Suprapubic skin (tissue), 4 donors: ENCODE measurements around the gene ZNF570. TPM values are rescaled to one million over a fixed set of nuclear protein-coding genes. Genes with fewer than 3 reads are reported as not detected.
A peak's percentile ranks its signal among the peaks of the same experiment; 100 is the strongest.

Experiments
- DNase-seq, 2 donors: peaks; one replicate each; pipeline ENCODE4 v3.0.0-alpha.2; 2019; ENCODE audit warnings: low spot score in 2 of 2
- H3K27ac ChIP-seq: fragments of 200-600 bp; sonication (generic); one replicate; pipeline ENCODE4 v1.5.1; 2019
- H3K27me3 ChIP-seq: fragments of 200-600 bp; sonication (generic); one replicate; pipeline ENCODE4 v1.5.1; 2019
- H3K36me3 ChIP-seq: fragments of 200-600 bp; sonication (generic); one replicate; pipeline ENCODE4 v1.5.1; 2019
- H3K4me1 ChIP-seq: fragments of 200-600 bp; sonication (generic); one replicate; pipeline ENCODE4 v1.5.1; 2019
- H3K4me3 ChIP-seq: fragments of 200-600 bp; sonication (generic); one replicate; pipeline ENCODE4 v1.5.1; 2019; ENCODE audit warnings: mild to moderate bottlenecking
- H3K9me3 ChIP-seq: fragments of 200-600 bp; sonication (generic); one replicate; pipeline ENCODE4 v1.5.1; 2019
- EP300 ChIP-seq: sonication (generic); formaldehyde crosslinking; IDR thresholded peaks from one replicate; pipeline ENCODE4 v1.6.1; 2017; ENCODE audit warnings: antibody characterized with exemption
- POLR2A ChIP-seq, 2 donors: fragments of 450-650 bp; IDR thresholded peaks; one replicate each; pipeline ENCODE4 v1.6.1; 2017; ENCODE audit warnings: antibody characterized with exemption in 2 of 2, mild to moderate bottlenecking in 2 of 2, moderate library complexity in 2 of 2
- POLR2AphosphoS5 ChIP-seq, 3 donors: sonication (generic); formaldehyde crosslinking; IDR thresholded peaks; one replicate each; pipeline ENCODE4 v1.6.1; 2017; ENCODE audit warnings: antibody characterized with exemption in 3 of 3
- WGBS: methylation state at CpG from one replicate; pipeline ENCODE4 v1.1.5; 2018; 5-methylcytosine and 5-hydroxymethylcytosine counted together
- total RNA-seq, 4 donors: library from RNA; depleted of rRNA; stranded (reverse); fragments of >200 nt; gene quantifications; one replicate each; pipeline ENCODE4 v1.1.0, GENCODE V29; 2016
- TF ChIP-seq, protein P1 (sequence below), 2 donors: fragments of 200-600 bp in 1 of 2; fragments of 450-650 bp in 1 of 2; sonication (generic) in 1 of 2; IDR thresholded peaks; one replicate each; pipeline ENCODE4 v1.5.1; 2016 to 2019; ENCODE audit warnings: antibody characterized with exemption in 2 of 2, mild to moderate bottlenecking in 1 of 2, moderate library complexity in 1 of 2

The ZNF570 gene
- total RNA-seq, 4 donors from 2014 or later, result 2.4 to 9.5 (median 3.9) TPM

DNA sequence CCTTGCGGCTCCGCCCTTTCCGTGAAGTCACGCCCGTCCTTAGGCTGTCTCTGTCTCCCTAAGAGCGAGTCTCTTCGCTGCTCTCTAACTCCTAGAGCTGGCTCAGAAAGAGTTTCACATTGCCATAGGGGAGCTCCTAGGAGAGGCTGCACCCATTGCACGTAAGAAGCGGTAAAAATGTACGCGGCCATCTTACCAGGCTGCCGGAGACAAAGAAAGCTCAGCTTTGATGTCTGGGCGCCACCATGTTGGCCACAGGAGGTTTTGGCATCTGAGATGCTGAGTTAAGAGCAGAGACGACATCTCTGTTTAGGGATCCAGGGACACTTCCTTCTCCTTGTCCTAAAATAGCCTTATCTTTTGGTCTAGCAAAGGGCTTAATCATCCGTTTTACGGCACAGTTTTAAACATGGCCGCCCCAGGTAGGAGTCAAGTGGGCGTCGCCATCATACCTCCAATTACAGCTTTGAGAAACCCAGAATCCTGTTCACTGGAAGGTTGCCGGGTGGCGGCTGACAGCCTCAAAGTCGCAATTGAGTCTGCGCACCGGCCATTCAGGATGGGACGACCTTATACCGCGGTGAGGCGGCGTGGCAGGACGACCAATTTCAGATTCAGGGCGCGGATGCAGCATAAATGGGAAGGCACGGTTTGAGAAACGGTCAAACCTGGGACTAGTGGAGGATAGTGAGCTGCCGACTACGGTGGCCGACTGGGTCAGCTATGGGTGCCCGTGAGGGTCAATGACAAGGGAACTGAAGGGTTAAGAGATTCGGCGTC, 37.4 kb downstream of the ZNF570 start, which contains the start of gene ZNF793:
ZNF793 (plus strand) TSS at position 553 of the 780 bp plus-strand sequence. CDS start 16,501 bp downstream, outside the sequence.
- peak; percentile 77 to 83 for DNase-seq
- no peaks in the 10 kb centered on the region for H3K27me3 ChIP-seq
- H3K36me3 ChIP-seq, result peaks cover 21% of the 10 kb centered on the region
- peaks cover 4% of the 10 kb centered on the region for H3K9me3 ChIP-seq
- under 1% methylated on average over 30 of the region's 40 CpGs for WGBS
- H3K4me1 ChIP-seq, result peaks cover 10% of the 10 kb centered on the region
- H3K4me3 ChIP-seq, result peak within 1 kb of the TSS; percentile 64
- peak within 1 kb of the TSS; percentile 97 for H3K27ac ChIP-seq
- TF ChIP-seq, protein P1, sequence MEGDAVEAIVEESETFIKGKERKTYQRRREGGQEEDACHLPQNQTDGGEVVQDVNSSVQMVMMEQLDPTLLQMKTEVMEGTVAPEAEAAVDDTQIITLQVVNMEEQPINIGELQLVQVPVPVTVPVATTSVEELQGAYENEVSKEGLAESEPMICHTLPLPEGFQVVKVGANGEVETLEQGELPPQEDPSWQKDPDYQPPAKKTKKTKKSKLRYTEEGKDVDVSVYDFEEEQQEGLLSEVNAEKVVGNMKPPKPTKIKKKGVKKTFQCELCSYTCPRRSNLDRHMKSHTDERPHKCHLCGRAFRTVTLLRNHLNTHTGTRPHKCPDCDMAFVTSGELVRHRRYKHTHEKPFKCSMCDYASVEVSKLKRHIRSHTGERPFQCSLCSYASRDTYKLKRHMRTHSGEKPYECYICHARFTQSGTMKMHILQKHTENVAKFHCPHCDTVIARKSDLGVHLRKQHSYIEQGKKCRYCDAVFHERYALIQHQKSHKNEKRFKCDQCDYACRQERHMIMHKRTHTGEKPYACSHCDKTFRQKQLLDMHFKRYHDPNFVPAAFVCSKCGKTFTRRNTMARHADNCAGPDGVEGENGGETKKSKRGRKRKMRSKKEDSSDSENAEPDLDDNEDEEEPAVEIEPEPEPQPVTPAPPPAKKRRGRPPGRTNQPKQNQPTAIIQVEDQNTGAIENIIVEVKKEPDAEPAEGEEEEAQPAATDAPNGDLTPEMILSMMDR (IDR thresholded peaks at IDR 0.05), result no peak
- TF ChIP-seq POLR2AphosphoS5 (IDR thresholded peaks at IDR 0.05), result peak in 1 of 3 donors; percentile 80
- no peak for TF ChIP-seq POLR2A (IDR thresholded peaks at IDR 0.05)

DNA sequence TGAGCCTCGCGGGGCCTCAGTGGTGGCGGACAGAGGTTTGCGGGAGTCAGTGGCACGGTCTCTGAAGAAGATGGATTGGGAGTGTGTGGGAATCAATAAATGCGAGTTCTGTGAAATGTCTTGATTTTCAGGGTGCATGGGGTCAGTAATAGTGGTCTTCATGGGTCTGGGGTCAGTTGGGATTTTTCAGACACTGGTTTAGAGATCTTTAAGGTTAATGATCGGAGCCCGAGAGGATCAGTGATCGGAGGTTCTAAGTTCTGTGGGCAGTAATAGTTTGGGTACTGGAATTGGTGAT, 38.0 kb downstream of the ZNF570 start:
- 1% methylated on average over 9 of the region's 9 CpGs for WGBS
- H3K4me3 ChIP-seq, result peak overlapping the region; percentile 64
- H3K27ac ChIP-seq, result peak overlapping the region; percentile 97
- H3K9me3 ChIP-seq, result peaks cover 4% of the 10 kb centered on the region
- H3K36me3 ChIP-seq, result peaks cover 26% of the 10 kb centered on the region
- H3K4me1 ChIP-seq, result peaks cover 10% of the 10 kb centered on the region
- TF ChIP-seq, protein P1 (IDR thresholded peaks at IDR 0.05), result no peak
- peak in 1 of 3 donors; percentile 23 for TF ChIP-seq POLR2AphosphoS5 (IDR thresholded peaks at IDR 0.05)
- no peaks in the 10 kb centered on the region for H3K27me3 ChIP-seq
- no peak for DNase-seq

DNA sequence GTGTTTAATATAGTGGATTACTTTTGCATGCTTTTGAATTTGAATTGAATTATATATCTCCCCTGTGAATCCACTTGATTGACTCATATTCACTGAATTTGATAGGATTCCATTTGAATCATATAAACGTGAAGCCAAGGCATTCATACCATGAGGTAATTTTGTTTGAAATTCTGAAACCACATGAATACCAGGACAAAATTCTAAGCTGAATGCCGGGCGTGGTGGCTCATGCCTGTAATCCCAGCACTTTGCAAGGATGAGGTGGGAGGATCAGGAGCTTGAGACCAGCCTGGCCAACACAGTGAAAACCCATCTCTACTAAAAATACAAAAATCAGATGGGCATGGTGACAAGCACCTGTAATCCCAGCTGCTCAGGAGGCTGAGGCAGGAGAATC, 42.0 kb downstream of the ZNF570 start:
- peaks cover 18% of the 10 kb centered on the region for H3K9me3 ChIP-seq
- DNase-seq, result no peak
- H3K36me3 ChIP-seq, result peaks cover 61% of the 10 kb centered on the region
- TF ChIP-seq EP300 (no peak), POLR2A (IDR thresholded peaks at IDR 0.05) (no peak), POLR2AphosphoS5 (IDR thresholded peaks at IDR 0.05) (no peak)
- TF ChIP-seq, protein P1 (IDR thresholded peaks at IDR 0.05), result no peak
- WGBS, result 94% methylated on average over 3 of the region's 3 CpGs
- H3K27me3 ChIP-seq, result no peaks in the 10 kb centered on the region
- H3K4me3 ChIP-seq, result no peak overlapping the region
- H3K4me1 ChIP-seq, result peaks cover 5% of the 10 kb centered on the region
- no peak overlapping the region for H3K27ac ChIP-seq

DNA sequence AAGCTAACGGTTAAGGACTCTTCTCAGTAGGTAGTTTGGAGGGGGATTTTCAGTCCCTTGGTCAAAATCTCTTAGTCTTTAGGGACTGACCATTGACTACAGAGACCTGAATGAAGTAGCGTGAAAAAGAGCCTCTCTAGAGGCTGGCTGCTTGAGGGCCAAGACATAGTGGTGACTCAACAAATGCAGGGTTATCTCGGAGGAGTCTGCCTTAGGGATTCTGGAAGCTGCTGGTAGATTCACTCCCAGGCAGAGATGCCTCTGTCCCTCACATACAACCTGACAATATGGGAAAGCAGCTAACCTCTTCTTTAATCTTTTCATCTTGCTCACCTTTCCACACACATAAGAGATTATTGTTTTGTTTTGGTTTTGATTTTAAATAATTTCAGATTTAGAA, 42.7 kb downstream of the ZNF570 start:
- Histone ChIP-seq H3K9me3 (peaks cover 21% of the 10 kb centered on the region), H3K36me3 (peaks cover 61% of the 10 kb centered on the region)

DNA sequence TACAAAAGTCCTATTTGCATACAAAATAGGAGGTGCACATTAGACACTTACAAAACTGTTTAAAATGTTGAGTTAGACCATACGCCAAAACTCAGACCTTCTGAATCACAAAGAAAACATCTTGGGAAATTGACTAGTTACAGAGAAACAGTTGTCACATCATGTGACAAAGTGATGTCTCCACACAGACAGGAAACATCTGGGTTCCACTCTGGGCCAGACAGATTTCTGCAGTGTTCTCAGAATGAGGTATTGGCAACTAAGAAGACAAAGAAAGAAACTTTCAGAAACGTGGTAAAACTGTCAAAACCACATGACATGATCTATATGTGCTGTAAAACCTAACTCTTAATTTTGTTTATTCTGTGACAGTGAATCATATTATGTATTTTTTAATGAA, 44.2 kb downstream of the ZNF570 start:
- Histone ChIP-seq H3K27ac (no peak overlapping the region), H3K36me3 (peaks cover 71% of the 10 kb centered on the region), H3K9me3 (peaks cover 22% of the 10 kb centered on the region), H3K4me1 (no peaks in the 10 kb centered on the region), H3K27me3 (no peaks in the 10 kb centered on the region), H3K4me3 (no peak overlapping the region)
- DNase-seq, result no peak
- no peak for TF ChIP-seq POLR2AphosphoS5 (IDR thresholded peaks at IDR 0.05)
- no peak for TF ChIP-seq EP300
- no peak for TF ChIP-seq POLR2A (IDR thresholded peaks at IDR 0.05)
- TF ChIP-seq, protein P1 (IDR thresholded peaks at IDR 0.05), result no peak
- WGBS, result 58% methylated on average over 2 of the region's 2 CpGs

More for the DNA sequence above, 42.7 kb downstream of the ZNF570 start:
- Histone ChIP-seq H3K4me1 (peaks cover 5% of the 10 kb centered on the region), H3K4me3 (no peak overlapping the region), H3K27ac (no peak overlapping the region), H3K27me3 (no peaks in the 10 kb centered on the region)
- DNase-seq, result no peak
- WGBS, result 89% methylated on average over 3 of the region's 3 CpGs
- TF ChIP-seq POLR2AphosphoS5 (IDR thresholded peaks at IDR 0.05), result no peak
- TF ChIP-seq EP300, result no peak
- TF ChIP-seq, protein P1 (IDR thresholded peaks at IDR 0.05), result no peak
- TF ChIP-seq POLR2A (IDR thresholded peaks at IDR 0.05), result no peak
